ENCODE data around the gene LSMEM2.

GRCh38 chr3:50276762-50277101 lies 2.2 kb upstream of the LSMEM2 start:
- TF ChIP-seq CTCF (IDR thresholded peaks at IDR 0.05 in 4 of 5, conservative IDR thresholded peaks at IDR 0.05 in 1 of 5), result no peak
- no peak for TF ChIP-seq POLR2A (IDR thresholded peaks at IDR 0.05)

Data from gastrocnemius medialis (tissue), 4 donors.